HG03571 (cell line): ENCODE results near the gene HNF1A.
"Not testable (repeated sequence)": the region's sequence is repeated elsewhere in the genome, so short reads cannot be mapped to it uniquely, and the experiment has no call there.

Source experiments
- ATAC-seq: cut with Tn5 transposase; IDR thresholded peaks from one replicate; pipeline ENCODE4 v1.9.1; 2021; ENCODE audit not compliant: unreplicated experiment

Gene HNF1A

DNA sequence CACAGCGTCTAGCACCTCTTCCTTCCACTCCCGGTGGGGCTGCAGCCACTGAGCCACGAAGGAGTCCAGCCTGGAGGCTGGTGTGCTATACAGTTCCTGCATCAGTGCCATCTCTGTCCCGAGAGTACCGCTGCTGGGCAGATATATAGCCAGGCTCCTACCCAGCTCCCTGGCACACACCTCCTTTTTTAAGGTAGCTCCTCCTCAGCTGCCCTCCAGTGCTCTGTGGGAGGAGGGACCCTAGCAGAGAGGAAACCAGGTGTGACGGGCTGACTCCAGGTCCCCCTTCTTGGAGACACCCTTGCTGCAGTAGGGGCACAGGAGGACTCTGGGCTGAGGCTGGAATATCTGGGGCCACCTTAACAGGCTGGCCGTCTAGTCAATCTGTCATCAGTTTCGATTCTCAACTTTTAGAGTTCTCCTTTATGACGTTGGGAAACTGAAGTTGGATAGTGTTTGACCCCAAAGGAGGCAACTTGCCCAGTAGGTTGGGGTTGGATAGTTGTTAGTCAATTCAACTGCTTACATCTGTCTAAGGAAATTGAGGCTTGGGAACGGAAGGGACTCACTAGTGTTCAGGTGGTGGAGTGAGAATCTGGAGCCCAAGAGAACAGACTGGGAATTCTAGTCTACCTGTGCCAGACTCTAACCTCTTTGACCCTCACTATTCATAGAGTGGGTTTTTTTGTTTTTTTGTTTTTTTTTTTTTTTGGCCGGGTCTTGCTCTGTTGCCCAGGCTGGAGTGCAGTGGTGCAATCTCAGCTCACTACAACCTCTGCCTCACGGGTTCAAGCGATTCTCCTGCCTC lies 60.7 kb downstream of the HNF1A start, which contains the start of gene OASL:
Gene OASL (minus strand): TSS at position 386 of the 808 bp plus-strand sequence. CDS start 275 bp downstream, at position 111.
- ATAC-seq, result peak; percentile 67

DNA sequence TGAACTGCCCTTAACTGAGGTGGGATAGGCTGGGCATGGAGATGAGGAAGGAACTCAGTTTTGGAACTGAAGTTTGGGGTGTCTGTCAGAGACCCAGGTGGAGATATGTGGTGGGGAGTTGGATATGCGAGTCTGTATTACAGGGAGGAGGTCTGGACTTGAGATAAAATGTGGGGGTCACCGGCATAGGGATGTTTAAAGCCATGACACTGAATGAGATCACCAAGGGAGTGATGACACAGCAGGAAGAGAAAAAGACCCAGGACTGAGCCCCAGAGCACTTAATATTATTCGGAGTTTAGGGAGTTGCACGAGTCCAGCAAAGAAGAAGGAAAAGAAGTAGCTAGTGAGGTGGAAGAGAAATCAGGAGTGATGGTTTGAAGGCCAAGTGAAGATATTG lies 64.7 kb downstream of the HNF1A start:
- ATAC-seq, result no peak

DNA sequence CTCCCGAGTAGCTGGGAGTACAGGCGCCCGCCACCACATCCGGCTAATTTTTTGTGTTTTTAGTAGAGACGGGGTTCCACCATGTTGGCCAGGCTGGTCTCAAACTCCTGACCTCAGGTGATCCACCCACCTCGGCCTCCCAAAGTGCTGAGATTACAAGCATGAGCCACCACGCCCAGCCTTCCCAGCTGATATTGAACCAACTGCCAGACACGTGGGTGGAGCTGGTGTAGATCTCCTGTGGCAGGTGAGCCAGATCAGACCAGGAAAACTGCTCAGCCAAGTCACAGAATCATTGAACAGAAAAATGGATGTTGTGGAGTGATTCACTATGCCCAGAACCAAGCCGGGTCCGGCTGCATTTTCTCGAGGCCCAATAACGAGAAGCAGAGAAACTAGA lies 69.1 kb downstream of the HNF1A start:
- ATAC-seq, result not testable (repeated sequence)

DNA sequence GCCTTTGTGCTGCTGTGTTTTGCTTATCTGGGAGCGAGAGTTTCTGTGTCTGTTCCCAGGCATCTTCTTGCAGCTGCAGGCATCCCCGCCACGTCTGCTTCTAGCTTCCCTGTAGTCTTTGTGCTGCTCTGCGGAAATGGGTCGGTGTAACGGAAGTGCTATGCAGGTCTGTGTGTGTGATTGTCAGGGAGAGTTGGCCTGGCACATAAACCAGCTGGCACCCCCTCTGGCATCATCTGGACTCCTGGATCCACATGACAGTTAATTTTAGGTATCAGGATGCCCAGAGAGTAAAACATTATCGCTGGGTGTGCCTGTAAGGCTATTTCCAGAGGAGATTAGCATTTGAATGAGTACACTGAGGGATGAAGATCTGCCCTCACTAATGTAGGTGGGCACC lies 70.1 kb downstream of the HNF1A start:
- no peak for ATAC-seq

DNA sequence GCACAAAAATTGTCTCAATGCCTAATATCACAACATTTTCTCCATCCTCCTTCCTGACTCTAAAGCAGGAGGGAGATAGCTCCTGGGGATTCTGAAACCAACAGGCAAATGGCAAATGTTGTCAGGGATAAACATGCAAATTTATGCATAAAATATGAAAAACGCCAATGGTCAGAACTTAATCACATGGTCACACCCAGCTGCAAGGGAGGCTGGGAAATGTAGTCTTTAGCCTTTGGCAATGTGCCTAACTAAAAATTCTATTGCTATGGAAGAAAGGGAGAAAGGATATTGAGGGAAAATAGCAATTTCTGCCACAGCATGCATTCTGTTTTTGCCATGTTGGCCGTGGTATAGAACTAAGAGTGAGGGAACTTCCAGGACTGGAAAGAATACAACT lies 72.4 kb downstream of the HNF1A start:
- no peak for ATAC-seq
